ENCODE measurements around the gene CPM. TPM values are rescaled to one million over a fixed set of nuclear protein-coding genes. Genes with fewer than 3 reads are reported as not detected.

Gene CPM
- total and polyA plus RNA-seq, 9 donors = 2.0 to 11.3 (median 3.5) TPM

- Histone ChIP-seq H3K27me3 (ENCODE audit: control insufficient read depth, insufficient read depth, low read length) (no peaks in the 10 kb centered on the region), H3K36me3 (ENCODE audit: control insufficient read depth, insufficient read depth, low read length) (peaks cover 45% of the 10 kb centered on the region)
Observed at GRCh38 chr12:68833508-68833907, 99.5 kb downstream of the CPM start.

GRCh38 chr12:68832504-68832867 lies 100.5 kb downstream of the CPM start:
- WGBS (ENCODE audit: insufficient coverage) = 97% methylated on average over 3 of the region's 4 CpGs
- Histone ChIP-seq H3K36me3 (ENCODE audit: control insufficient read depth, insufficient read depth, low read length) (peaks cover 45% of the 10 kb centered on the region), H3K4me3 (ENCODE audit: low read length) (no peak overlapping the region), H3K4me1 (ENCODE audit: control insufficient read depth, insufficient read depth, low read length) (no peaks in the 10 kb centered on the region), H3K27me3 (ENCODE audit: control insufficient read depth, insufficient read depth, low read length) (no peaks in the 10 kb centered on the region), H3K9me3 (replicated peaks; ENCODE audit: control insufficient read depth, low read depth, low read length) (no peaks in the 10 kb centered on the region), H3K27ac (ENCODE audit: low read length) (no peak overlapping the region)
- DNase-seq = no peak

More at GRCh38 chr12:68833508-68833907, 99.5 kb downstream of the CPM start:
- Histone ChIP-seq H3K9me3 (replicated peaks; ENCODE audit: control insufficient read depth, low read depth, low read length) (no peaks in the 10 kb centered on the region), H3K4me1 (ENCODE audit: control insufficient read depth, insufficient read depth, low read length) (no peaks in the 10 kb centered on the region), H3K27ac (ENCODE audit: low read length) (no peak overlapping the region), H3K4me3 (ENCODE audit: low read length) (no peak overlapping the region)
- WGBS (ENCODE audit: insufficient coverage) = no CpG with 5 or more reads among the region's 4 CpGs
- no peak for DNase-seq

- Histone ChIP-seq H3K27ac (ENCODE audit: low read length) (no peak overlapping the region), H3K9me3 (replicated peaks; ENCODE audit: control insufficient read depth, low read depth, low read length) (no peaks in the 10 kb centered on the region), H3K36me3 (ENCODE audit: control insufficient read depth, insufficient read depth, low read length) (peaks cover 41% of the 10 kb centered on the region), H3K4me1 (ENCODE audit: control insufficient read depth, insufficient read depth, low read length) (no peaks in the 10 kb centered on the region), H3K4me3 (ENCODE audit: low read length) (no peak overlapping the region), H3K27me3 (ENCODE audit: control insufficient read depth, insufficient read depth, low read length) (no peaks in the 10 kb centered on the region)
- WGBS (ENCODE audit: insufficient coverage) = 93% methylated on average over 3 of the region's 14 CpGs
- DNase-seq = no peak
Observed at GRCh38 chr12:68831751-68832503, 101.0 kb downstream of the CPM start.

GRCh38 chr12:68831272-68831671 lies 101.7 kb downstream of the CPM start:
- no peak for DNase-seq
- Histone ChIP-seq H3K4me1 (ENCODE audit: control insufficient read depth, insufficient read depth, low read length) (no peaks in the 10 kb centered on the region), H3K9me3 (replicated peaks; ENCODE audit: control insufficient read depth, low read depth, low read length) (no peaks in the 10 kb centered on the region), H3K4me3 (ENCODE audit: low read length) (no peak overlapping the region), H3K36me3 (ENCODE audit: control insufficient read depth, insufficient read depth, low read length) (peaks cover 45% of the 10 kb centered on the region), H3K27me3 (ENCODE audit: control insufficient read depth, insufficient read depth, low read length) (no peaks in the 10 kb centered on the region), H3K27ac (ENCODE audit: low read length) (no peak overlapping the region)
- 94% methylated on average over 3 of the region's 6 CpGs for WGBS (ENCODE audit: insufficient coverage)

- no peak for DNase-seq
- H3K36me3 ChIP-seq (ENCODE audit: control insufficient read depth, insufficient read depth, low read length) = peaks cover 61% of the 10 kb centered on the region
- WGBS (ENCODE audit: insufficient coverage) = 73% methylated on average over 3 of the region's 7 CpGs
Observed at GRCh38 chr12:68828672-68829068, 104.3 kb downstream of the CPM start.

GRCh38 chr12:68827895-68828671 lies 104.9 kb downstream of the CPM start:
- 100% methylated on average over 1 of the region's 5 CpGs for WGBS (ENCODE audit: insufficient coverage)

More at GRCh38 chr12:68828672-68829068, 104.3 kb downstream of the CPM start:
- Histone ChIP-seq H3K27me3 (ENCODE audit: control insufficient read depth, insufficient read depth, low read length) (no peaks in the 10 kb centered on the region), H3K9me3 (replicated peaks; ENCODE audit: control insufficient read depth, low read depth, low read length) (no peaks in the 10 kb centered on the region), H3K4me3 (ENCODE audit: low read length) (no peak overlapping the region), H3K27ac (ENCODE audit: low read length) (no peak overlapping the region), H3K4me1 (ENCODE audit: control insufficient read depth, insufficient read depth, low read length) (no peaks in the 10 kb centered on the region)

GRCh38 chr12:68825569-68826217 lies 107.3 kb downstream of the CPM start:
- H3K9me3 ChIP-seq (replicated peaks; ENCODE audit: control insufficient read depth, low read depth, low read length) = no peaks in the 10 kb centered on the region
- H3K4me1 ChIP-seq (ENCODE audit: control insufficient read depth, insufficient read depth, low read length) = no peaks in the 10 kb centered on the region
- peaks cover 54% of the 10 kb centered on the region for H3K36me3 ChIP-seq (ENCODE audit: control insufficient read depth, insufficient read depth, low read length)
- no peak overlapping the region for H3K4me3 ChIP-seq (ENCODE audit: low read length)
- H3K27me3 ChIP-seq (ENCODE audit: control insufficient read depth, insufficient read depth, low read length) = no peaks in the 10 kb centered on the region
- no peak overlapping the region for H3K27ac ChIP-seq (ENCODE audit: low read length)
- DNase-seq = no peak
- WGBS (ENCODE audit: insufficient coverage) = 97% methylated on average over 10 of the region's 11 CpGs

More at GRCh38 chr12:68827895-68828671, 104.9 kb downstream of the CPM start:
- no peak overlapping the region for H3K4me3 ChIP-seq (ENCODE audit: low read length)
- H3K36me3 ChIP-seq (ENCODE audit: control insufficient read depth, insufficient read depth, low read length) = peaks cover 60% of the 10 kb centered on the region
- no peaks in the 10 kb centered on the region for H3K27me3 ChIP-seq (ENCODE audit: control insufficient read depth, insufficient read depth, low read length)
- H3K4me1 ChIP-seq (ENCODE audit: control insufficient read depth, insufficient read depth, low read length) = no peaks in the 10 kb centered on the region
- no peaks in the 10 kb centered on the region for H3K9me3 ChIP-seq (replicated peaks; ENCODE audit: control insufficient read depth, low read depth, low read length)
- H3K27ac ChIP-seq (ENCODE audit: low read length) = no peak overlapping the region
- no peak for DNase-seq

- H3K4me1 ChIP-seq (ENCODE audit: control insufficient read depth, insufficient read depth, low read length) = no peaks in the 10 kb centered on the region
- H3K36me3 ChIP-seq (ENCODE audit: control insufficient read depth, insufficient read depth, low read length) = peaks cover 50% of the 10 kb centered on the region
- H3K27ac ChIP-seq (ENCODE audit: low read length) = no peak overlapping the region
- no peak overlapping the region for H3K4me3 ChIP-seq (ENCODE audit: low read length)
- H3K9me3 ChIP-seq (replicated peaks; ENCODE audit: control insufficient read depth, low read depth, low read length) = no peaks in the 10 kb centered on the region
- DNase-seq = no peak
- 100% methylated on average over 2 of the region's 16 CpGs for WGBS (ENCODE audit: insufficient coverage)
- no peaks in the 10 kb centered on the region for H3K27me3 ChIP-seq (ENCODE audit: control insufficient read depth, insufficient read depth, low read length)
Observed at GRCh38 chr12:68824597-68825250, 108.2 kb downstream of the CPM start.

- no peaks in the 10 kb centered on the region for H3K9me3 ChIP-seq (replicated peaks; ENCODE audit: control insufficient read depth, low read depth, low read length)
- peaks cover 48% of the 10 kb centered on the region for H3K36me3 ChIP-seq (ENCODE audit: control insufficient read depth, insufficient read depth, low read length)
- DNase-seq = no peak
- no peak overlapping the region for H3K4me3 ChIP-seq (ENCODE audit: low read length)
- no peaks in the 10 kb centered on the region for H3K27me3 ChIP-seq (ENCODE audit: control insufficient read depth, insufficient read depth, low read length)
- no peak overlapping the region for H3K27ac ChIP-seq (ENCODE audit: low read length)
- WGBS (ENCODE audit: insufficient coverage) = no CpG with 5 or more reads among the region's 5 CpGs
- no peaks in the 10 kb centered on the region for H3K4me1 ChIP-seq (ENCODE audit: control insufficient read depth, insufficient read depth, low read length)
Observed at GRCh38 chr12:68824131-68824530, 108.8 kb downstream of the CPM start.

- Histone ChIP-seq H3K27me3 (ENCODE audit: control insufficient read depth, insufficient read depth, low read length) (no peaks in the 10 kb centered on the region), H3K4me3 (ENCODE audit: low read length) (no peak overlapping the region), H3K27ac (ENCODE audit: low read length) (no peak overlapping the region), H3K9me3 (replicated peaks; ENCODE audit: control insufficient read depth, low read depth, low read length) (no peaks in the 10 kb centered on the region), H3K4me1 (ENCODE audit: control insufficient read depth, insufficient read depth, low read length) (no peaks in the 10 kb centered on the region), H3K36me3 (ENCODE audit: control insufficient read depth, insufficient read depth, low read length) (peaks cover 47% of the 10 kb centered on the region)
- DNase-seq = no peak
- 100% methylated on average over 1 of the region's 3 CpGs for WGBS (ENCODE audit: insufficient coverage)
Observed at GRCh38 chr12:68823696-68824095, 109.3 kb downstream of the CPM start.

Measured in muscle of leg (tissue), 11 donors.